DMS79 (cell line): ENCODE results near the gene PARVA.
"Not testable (repeated sequence)": the region's sequence is repeated elsewhere in the genome, so short reads cannot be mapped to it uniquely, and the experiment has no call there.

ENCODE experiments used
- DNase-seq: peaks from one replicate; lab custom pipeline; 2025; lab: John Stamatoyannopoulos, UW

The PARVA gene, protein sequence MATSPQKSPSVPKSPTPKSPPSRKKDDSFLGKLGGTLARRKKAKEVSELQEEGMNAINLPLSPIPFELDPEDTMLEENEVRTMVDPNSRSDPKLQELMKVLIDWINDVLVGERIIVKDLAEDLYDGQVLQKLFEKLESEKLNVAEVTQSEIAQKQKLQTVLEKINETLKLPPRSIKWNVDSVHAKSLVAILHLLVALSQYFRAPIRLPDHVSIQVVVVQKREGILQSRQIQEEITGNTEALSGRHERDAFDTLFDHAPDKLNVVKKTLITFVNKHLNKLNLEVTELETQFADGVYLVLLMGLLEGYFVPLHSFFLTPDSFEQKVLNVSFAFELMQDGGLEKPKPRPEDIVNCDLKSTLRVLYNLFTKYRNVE

GRCh38 chr11:12377106-12377823, at the start of gene PARVA:
Gene PARVA (plus strand): TSS chr11:12377571. CDS start chr11:12377648, 77 bp downstream.
- no peak for DNase-seq

DNA sequence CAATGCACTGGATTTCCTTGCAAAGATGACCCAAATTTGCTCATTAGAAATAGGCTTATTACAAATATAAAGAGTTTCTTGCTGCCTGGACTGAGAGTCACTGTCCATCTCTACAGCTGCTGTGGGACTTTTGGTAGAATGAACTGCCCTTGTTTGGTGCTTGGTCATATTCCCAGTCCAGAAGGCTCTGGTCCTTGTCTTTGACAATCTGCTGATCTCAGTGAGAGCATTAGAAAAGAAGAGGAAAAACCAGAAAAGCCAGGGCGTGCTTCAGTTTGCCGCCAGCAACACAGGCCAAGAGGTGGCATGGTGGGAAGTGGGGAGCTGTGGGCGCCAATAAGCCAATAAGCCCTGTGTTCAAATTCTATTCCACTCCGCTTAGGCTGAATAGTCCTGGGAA, 48.2 kb upstream of the PARVA start:
- DNase-seq, result no peak

DNA sequence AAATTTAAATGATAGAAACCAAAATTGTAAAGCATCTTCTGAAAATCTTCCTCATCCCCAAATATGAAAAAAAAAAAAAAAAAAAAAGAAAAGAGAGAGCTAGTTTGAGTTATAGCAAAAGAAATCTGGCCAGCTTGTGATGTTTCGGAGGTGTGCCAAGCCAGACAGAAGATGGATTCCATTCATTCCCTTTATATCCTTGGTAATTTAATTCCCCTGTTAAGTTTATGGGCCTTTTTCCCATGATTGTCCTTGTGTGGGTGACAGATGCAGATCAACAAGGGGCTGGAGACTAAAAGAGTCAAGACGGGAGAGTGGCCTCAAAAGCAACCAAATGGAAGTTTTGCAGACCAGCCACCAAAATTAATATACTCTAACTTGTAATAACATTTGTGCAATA, 47.6 kb upstream of the PARVA start:
- no peak for DNase-seq

DNA sequence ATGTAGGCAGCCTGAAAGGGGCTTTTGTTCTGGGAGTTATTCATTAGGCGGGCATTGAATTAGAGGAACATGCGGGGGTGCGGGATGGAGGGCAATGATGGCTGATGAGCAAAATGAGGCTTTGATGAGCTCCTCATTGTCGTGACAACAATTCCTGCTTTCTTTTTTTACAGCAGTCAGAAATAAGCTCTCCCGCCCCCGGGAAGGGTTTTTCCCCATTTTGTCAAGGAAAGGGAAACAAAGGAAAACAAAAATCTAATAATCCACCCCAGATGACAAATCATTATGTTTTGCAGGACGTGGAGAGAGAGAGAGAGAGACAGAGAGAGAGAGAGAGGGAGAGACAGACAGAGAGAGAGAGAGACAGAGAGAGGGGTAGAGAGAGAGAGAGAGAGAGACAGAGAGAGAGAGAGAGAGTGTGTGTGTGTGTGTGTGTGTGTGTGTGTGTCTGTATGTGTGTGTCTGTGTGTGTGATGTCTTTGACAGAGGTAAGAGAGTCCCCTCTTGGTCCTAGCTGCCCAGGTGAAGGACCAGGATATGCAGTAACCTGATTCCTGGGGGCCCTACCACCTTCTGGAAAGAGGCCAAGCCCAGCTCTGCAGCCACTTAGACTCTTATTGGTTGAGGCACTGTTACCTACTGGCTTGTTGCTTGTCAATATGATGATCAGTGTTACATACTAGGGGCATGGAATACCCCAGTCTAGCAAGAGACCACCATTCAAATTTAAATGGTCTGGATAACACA, 46.7 kb upstream of the PARVA start:
- peak; percentile 74 for DNase-seq

GRCh38 chr11:12331239-12331874, 46.0 kb upstream of the PARVA start:
- DNase-seq, result peak; percentile 85

DNA sequence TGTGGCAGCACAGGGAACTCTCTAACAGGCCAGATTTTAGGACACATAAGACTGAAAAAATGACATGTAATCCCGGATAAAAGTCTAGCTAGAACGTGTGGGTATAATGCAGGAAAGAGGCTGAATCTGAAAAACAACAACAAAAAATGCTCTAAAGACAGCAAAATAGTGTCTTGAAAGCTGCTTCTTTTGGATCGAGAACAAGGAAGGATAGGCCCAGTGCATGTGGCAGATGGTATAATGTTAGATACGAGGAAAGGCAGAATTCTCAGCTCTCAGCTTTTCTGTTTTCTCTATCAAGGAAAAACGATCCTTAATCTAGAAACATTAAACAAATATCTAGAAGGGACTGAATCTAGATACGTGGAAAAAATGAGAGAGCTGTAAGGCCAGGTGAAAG, 33.8 kb upstream of the PARVA start:
- DNase-seq, result no peak

DNA sequence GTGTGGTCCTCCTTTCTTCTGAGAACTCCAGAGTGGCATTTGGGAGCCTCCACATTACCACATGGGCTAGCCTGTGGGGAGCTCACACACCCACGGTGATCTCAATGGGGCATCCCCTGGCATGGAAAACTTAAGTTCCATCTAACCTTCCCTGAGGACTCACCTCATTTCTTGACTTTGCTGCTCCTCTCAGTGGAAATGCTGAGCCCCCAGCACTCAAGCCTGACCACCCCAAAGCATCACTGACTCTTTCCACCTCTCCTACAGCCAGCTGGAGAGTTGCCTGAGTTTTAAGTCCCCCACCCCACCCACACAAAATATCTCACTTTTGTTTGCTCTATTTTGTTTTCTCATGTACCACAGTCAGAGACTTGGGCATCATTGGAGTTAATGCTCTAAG, 23.8 kb upstream of the PARVA start:
- DNase-seq, result no peak

DNA sequence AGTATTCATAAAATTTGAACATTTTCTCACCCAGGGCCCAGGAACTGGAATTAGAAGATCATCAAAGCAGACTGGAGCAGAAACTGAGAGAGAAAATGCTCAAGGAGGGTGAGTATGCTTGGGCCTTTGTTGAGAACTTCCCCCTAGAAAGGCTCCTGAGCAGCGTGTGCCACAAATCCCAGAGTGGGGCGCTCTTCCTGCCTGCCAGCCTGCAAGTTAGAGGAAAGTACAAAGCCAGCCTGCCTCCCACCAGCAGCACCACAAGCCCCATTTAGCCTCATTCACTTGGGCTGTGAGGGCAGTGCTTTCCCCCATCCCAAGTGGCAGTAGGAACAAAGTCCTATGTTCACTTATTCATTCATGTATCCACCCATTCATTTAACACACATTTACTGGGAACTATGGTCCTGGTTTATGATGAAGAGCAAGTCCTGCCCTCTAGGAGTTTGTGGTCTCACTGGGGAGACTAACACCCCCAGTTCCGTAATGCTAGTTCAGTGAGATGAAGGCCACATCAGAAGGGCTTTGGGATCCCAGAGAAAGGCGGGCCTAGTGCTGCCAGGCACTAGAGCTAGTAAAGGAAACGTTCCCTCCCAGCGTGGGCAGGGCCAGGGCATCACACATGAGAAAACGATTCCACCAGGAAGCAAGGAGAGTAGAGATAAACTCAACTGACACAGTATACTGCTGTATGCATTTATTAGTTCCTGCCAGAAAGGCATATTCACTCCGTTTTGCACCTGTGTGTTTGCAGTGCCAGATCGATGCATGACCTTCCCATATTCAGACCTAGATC, 22.4 kb upstream of the PARVA start:
- DNase-seq, result no peak

DNA sequence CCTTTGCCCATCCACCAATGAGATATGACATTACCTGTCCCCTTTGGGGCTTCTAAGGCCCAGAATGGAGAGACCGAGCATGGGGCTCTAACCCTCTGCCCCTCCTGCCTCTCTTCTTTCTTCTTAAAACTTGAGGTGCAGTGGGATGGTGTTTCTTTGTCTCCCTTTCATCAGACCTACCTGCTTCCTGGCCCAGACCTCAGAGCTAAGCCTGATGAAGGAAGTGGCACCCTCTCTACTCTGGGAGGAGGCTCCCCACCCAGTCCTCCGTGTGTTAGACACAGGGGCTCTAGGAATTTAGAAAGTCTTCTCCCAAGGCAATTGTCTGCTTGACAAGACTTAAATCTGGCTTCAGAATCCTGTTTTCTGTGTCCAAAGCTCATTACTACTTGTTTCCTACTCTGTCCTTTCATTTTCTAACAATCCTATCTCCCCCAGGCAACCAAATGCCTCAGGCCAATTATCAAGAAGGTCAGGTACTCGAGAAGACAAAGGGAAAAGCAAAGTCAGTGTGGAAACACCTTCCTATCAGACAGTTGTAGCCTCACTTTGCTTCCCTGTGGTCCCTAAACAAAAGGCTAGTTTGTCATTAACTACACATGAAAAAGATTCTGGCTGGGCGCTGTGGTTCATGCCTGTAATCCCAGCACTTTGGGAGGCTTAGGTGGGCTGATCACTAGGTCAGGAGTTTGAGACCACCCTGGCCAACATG, 20.3 kb upstream of the PARVA start:
- no peak for DNase-seq

DNA sequence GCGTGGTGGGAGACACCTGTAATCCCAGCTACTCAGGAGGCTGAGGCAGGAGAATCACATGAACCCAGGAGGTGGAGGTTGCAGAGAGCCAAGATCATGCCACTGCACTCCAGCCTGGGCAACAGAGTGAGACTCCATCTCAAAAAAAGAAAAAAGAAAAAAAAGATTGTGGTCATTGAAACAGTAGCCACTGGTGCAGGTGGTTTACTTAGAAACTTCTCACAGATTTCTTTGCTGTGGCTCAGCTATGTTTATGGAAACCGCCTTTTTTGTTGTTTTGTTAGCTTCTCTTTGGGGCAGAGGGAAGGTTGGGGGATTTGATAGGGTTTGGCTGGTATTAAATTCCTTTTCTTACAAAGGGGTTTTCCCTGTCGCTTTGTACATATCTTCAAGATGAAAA, 19.7 kb upstream of the PARVA start:
- DNase-seq, result not testable (repeated sequence)

DNA sequence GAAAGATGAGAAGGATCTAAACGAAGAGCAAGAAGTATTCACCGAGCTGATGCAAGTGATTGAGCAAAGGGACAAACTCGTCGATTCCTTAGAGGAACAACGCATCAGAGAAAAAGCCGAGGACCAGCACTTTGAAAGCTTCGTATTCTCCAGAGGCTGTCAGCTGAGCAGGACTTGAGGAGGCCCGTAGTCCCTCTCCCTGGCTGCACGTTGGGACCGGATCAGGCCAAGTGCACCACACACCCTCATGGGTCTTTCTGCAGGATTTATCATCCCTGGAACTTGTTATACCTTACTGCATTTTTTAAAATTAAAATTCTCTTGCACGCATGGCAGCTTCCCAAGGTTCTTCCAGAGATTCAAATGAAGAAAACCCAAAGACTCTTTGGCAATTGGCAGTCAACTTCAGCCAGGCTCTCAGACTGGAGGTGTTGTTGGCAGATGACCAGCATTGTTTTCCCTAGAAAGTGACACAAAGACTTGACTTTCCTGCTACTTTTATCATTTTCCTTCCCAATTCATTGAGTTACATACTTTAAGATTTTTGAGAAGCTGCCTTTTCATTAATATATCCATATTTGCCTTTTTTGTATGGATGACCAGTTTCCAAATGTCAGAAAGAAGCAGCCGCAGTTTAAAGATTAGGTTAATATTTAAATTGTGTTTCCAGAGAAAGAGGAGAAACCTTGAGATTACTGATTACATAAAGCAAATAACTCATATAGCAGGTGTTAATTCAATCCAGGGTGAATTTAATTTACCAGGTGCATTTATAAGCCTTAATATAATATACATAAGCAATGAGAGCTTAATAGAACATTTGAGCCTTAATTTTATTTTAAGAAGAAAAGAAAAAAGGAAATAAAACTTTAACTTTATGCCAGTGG, 18.8 kb upstream of the PARVA start:
- DNase-seq, result no peak

GRCh38 chr11:12359761-12360160, 17.6 kb upstream of the PARVA start:
- DNase-seq, result no peak

DNA sequence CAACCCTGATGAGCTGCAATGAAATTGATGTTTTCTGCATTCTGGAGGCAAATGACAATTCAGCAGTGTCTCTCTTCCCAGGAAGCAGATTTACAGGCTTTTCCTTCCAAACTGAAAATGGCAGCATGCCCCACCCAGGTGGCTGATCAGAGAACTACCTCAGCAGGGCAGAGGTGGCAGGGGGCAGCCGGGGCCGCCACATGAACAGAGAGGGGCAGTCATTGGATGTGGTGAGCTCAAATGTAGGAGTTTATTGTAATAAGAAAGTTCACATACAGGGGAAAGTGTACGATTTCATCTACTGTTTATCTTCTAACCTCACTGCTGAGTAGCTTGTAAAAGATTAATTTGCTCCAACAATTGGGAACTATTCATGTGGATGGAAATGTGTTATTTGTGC, 15.7 kb upstream of the PARVA start:
- DNase-seq, result no peak

- no peak for DNase-seq
Observed at GRCh38 chr11:12362857-12363256, 14.5 kb upstream of the PARVA start.

DNA sequence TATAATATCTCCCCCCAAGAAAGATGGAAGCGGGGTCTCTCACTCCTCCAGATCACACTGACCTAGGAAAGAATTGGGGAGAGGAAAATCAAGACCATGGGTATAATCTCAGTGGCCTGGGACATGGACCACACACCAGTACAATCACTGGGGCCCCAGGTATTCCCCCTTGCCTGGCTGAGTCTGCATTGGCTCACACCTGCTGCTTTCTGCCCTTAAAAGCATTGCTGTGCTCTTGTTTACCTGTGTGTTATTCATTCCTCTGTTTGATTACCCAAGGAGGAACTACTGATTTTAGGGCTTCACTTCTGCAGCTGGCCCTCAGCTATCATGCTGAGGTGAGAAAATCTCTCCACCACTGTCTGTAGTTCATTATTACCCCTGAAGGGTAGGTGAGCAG, 14.0 kb upstream of the PARVA start:
- DNase-seq, result no peak

DNA sequence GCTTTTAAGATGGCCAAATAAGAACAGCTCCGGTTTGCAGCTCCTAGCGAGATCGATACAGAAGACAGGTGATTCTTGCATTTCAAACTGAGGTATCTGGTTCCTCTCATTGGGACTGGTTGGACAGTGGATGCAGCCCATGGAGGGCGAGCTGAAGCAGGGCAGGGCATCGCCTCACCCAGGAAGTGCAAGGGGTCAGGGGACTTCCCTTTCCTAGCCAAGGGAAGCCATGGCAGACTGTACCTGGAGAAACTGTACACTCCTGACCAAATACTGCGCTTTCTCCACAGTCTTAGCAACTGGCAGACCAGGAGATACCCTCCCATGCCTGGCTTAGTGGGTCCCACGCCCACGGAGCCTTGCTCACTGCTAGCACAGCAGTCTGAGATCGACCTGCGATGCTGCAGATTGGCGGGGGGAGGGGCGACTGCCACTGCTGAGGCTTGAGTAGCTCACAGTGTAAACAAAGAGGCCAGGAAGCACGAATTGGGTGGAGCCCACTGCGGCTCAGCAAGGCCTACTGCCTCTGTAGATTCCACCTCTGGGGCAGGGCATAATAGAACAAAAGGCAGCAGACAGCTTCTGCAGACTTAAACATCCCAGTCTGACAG, 11.3 kb upstream of the PARVA start:
- not testable (repeated sequence) for DNase-seq

- DNase-seq, result not testable (repeated sequence)
Observed at GRCh38 chr11:12367057-12367456, 10.3 kb upstream of the PARVA start.

GRCh38 chr11:12372111-12372510, 5.3 kb upstream of the PARVA start:
- DNase-seq, result no peak

DNA sequence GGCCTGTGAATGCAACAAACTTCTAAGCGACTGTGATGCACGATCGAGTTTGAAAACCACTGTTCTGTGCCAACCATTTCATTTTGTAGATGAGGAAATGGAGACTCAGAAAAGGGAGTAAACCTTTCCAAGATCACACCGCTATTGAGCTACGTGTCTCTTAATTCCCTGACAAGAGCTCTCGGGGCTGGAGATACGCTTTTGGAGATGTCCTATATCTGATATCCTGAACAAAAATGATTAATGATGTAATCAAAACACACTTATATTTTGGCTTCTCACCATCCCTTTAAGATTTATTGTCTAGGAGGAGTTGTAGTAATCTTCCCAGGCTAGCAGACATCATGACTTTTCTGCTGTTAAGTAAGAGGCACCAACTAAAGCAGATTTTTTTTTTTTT, 1.7 kb upstream of the PARVA start:
- no peak for DNase-seq
